DOHH2 (cell line): Measurements from ENCODE around the gene QRFPR.

ENCODE experiments used
- H3F3A ChIP-seq: fragments of 200-600 bp; sonication (generic), shearing (Covaris generic); 2 replicates; pipeline ENCODE4 v1.6.0; 2016; ENCODE audit warnings: antibody characterized with exemption, mild to moderate bottlenecking; ENCODE audit not compliant: control insufficient read depth, insufficient read depth
- H3K27ac ChIP-seq: fragments of 200-600 bp; sonication (generic); 2 replicates; pipeline ENCODE4 v1.5.1; 2014; ENCODE audit warnings: low read depth, mild to moderate bottlenecking, low read length, moderate library complexity
- H3K27me3 ChIP-seq: fragments of 200-600 bp; sonication (generic); 2 replicates; pipeline ENCODE4 v1.6.1; 2014; ENCODE audit warnings: mild to moderate bottlenecking, low read length, mixed read lengths; ENCODE audit not compliant: control insufficient read depth
- H3K36me3 ChIP-seq: fragments of 200-600 bp; sonication (generic); 2 replicates; pipeline ENCODE4 v1.6.1; 2014; ENCODE audit warnings: mild to moderate bottlenecking, low read length, moderate library complexity, mixed read lengths; ENCODE audit not compliant: control insufficient read depth
- H3K4me1 ChIP-seq: fragments of 200-600 bp; sonication (generic); 2 replicates; pipeline ENCODE4 v1.6.1; 2014; ENCODE audit warnings: mild to moderate bottlenecking, low read length, mixed read lengths; ENCODE audit not compliant: control insufficient read depth
- H3K4me2 ChIP-seq: fragments of 200-600 bp; sonication (generic); 2 replicates; pipeline ENCODE4 v1.6.0; 2014; ENCODE audit warnings: mild to moderate bottlenecking, low read length, moderate library complexity
- H3K4me3 ChIP-seq: fragments of 200-600 bp; sonication (generic); 2 replicates; pipeline ENCODE4 v1.5.1; 2014; ENCODE audit warnings: mild to moderate bottlenecking, low read length, mixed read lengths
- H3K79me2 ChIP-seq: fragments of 200-600 bp; sonication (generic); 2 replicates; pipeline ENCODE4 v1.6.1; 2014; ENCODE audit warnings: mild to moderate bottlenecking, low read length, mixed read lengths; ENCODE audit not compliant: control insufficient read depth
- H3K9me2 ChIP-seq: fragments of 200-600 bp; sonication (generic); replicated peaks from 2 replicates; pipeline ENCODE4 v1.6.1; 2014; ENCODE audit warnings: mild to moderate bottlenecking, low read length, mixed read lengths; ENCODE audit not compliant: control insufficient read depth
- H3K9me3 ChIP-seq: fragments of 200-600 bp; sonication (generic); 2 replicates; pipeline ENCODE4 v1.6.1; 2014; ENCODE audit warnings: antibody characterized with exemption, low read length, mixed read lengths; ENCODE audit not compliant: control insufficient read depth, insufficient read depth
- H4K20me1 ChIP-seq: fragments of 200-600 bp; sonication (generic); 2 replicates; pipeline ENCODE4 v1.6.0; 2014; ENCODE audit warnings: low read depth, mild to moderate bottlenecking, antibody characterized with exemption, low read length, moderate library complexity; ENCODE audit not compliant: control insufficient read depth, insufficient read depth
- EZH2phosphoT487 ChIP-seq: fragments of 200-600 bp; sonication (generic); IDR thresholded peaks from 2 replicates; pipeline ENCODE4 v1.6.1; 2017; ENCODE audit warnings: borderline replicate concordance, mild to moderate bottlenecking, antibody characterized with exemption, low read length, moderate library complexity, mixed read lengths
- TF ChIP-seq, protein P1 (sequence below): fragments of 200-600 bp; sonication (generic); IDR thresholded peaks from one replicate; pipeline ENCODE4 v1.5.1; 2014; ENCODE audit warnings: antibody characterized with exemption, mild to moderate bottlenecking, low read depth, low read length; ENCODE audit not compliant: poor library complexity, severe bottlenecking

Gene QRFPR

GRCh38 chr4:121379276-121379675 lies 1.5 kb downstream of the QRFPR start:
- no peaks in the 10 kb centered on the region for H3K27me3 ChIP-seq
- H3K4me3 ChIP-seq, result no peak overlapping the region
- no peak overlapping the region for H3K4me2 ChIP-seq
- no peaks in the 10 kb centered on the region for H3K9me3 ChIP-seq
- no peak for TF ChIP-seq EZH2phosphoT487
- TF ChIP-seq, protein P1, sequence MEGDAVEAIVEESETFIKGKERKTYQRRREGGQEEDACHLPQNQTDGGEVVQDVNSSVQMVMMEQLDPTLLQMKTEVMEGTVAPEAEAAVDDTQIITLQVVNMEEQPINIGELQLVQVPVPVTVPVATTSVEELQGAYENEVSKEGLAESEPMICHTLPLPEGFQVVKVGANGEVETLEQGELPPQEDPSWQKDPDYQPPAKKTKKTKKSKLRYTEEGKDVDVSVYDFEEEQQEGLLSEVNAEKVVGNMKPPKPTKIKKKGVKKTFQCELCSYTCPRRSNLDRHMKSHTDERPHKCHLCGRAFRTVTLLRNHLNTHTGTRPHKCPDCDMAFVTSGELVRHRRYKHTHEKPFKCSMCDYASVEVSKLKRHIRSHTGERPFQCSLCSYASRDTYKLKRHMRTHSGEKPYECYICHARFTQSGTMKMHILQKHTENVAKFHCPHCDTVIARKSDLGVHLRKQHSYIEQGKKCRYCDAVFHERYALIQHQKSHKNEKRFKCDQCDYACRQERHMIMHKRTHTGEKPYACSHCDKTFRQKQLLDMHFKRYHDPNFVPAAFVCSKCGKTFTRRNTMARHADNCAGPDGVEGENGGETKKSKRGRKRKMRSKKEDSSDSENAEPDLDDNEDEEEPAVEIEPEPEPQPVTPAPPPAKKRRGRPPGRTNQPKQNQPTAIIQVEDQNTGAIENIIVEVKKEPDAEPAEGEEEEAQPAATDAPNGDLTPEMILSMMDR, result no peak
- H4K20me1 ChIP-seq, result no peaks in the 10 kb centered on the region
- H3K79me2 ChIP-seq, result no peaks in the 10 kb centered on the region
- H3K9me2 ChIP-seq, result no peaks in the 10 kb centered on the region
- no peak overlapping the region for H3K27ac ChIP-seq
- no peaks in the 10 kb centered on the region for H3F3A ChIP-seq
- H3K36me3 ChIP-seq, result no peaks in the 10 kb centered on the region
- no peaks in the 10 kb centered on the region for H3K4me1 ChIP-seq

GRCh38 chr4:121377076-121377475 lies 3.7 kb downstream of the QRFPR start:
- Histone ChIP-seq H3K27ac (no peak overlapping the region), H3F3A (no peaks in the 10 kb centered on the region), H3K9me2 (no peaks in the 10 kb centered on the region), H4K20me1 (no peaks in the 10 kb centered on the region), H3K4me1 (no peaks in the 10 kb centered on the region), H3K4me3 (no peak overlapping the region), H3K4me2 (no peak overlapping the region), H3K27me3 (no peaks in the 10 kb centered on the region), H3K79me2 (no peaks in the 10 kb centered on the region), H3K36me3 (no peaks in the 10 kb centered on the region), H3K9me3 (no peaks in the 10 kb centered on the region)
- TF ChIP-seq, protein P1, result no peak
- TF ChIP-seq EZH2phosphoT487, result no peak

GRCh38 chr4:121376556-121376955 lies 4.3 kb downstream of the QRFPR start:
- Histone ChIP-seq H3F3A (no peaks in the 10 kb centered on the region), H3K4me2 (no peak overlapping the region), H3K36me3 (no peaks in the 10 kb centered on the region), H3K9me3 (no peaks in the 10 kb centered on the region), H3K27ac (no peak overlapping the region), H3K4me1 (no peaks in the 10 kb centered on the region), H3K79me2 (no peaks in the 10 kb centered on the region), H3K9me2 (no peaks in the 10 kb centered on the region), H3K27me3 (no peaks in the 10 kb centered on the region), H4K20me1 (no peaks in the 10 kb centered on the region), H3K4me3 (no peak overlapping the region)
- TF ChIP-seq, protein P1, result no peak
- TF ChIP-seq EZH2phosphoT487, result no peak

- Histone ChIP-seq H4K20me1 (no peaks in the 10 kb centered on the region), H3K9me2 (no peaks in the 10 kb centered on the region), H3K9me3 (no peaks in the 10 kb centered on the region), H3K4me2 (no peak overlapping the region), H3K27ac (no peak overlapping the region), H3F3A (no peaks in the 10 kb centered on the region), H3K36me3 (no peaks in the 10 kb centered on the region), H3K79me2 (no peaks in the 10 kb centered on the region), H3K4me1 (no peaks in the 10 kb centered on the region), H3K4me3 (no peak overlapping the region), H3K27me3 (no peaks in the 10 kb centered on the region)
- TF ChIP-seq, protein P1, result no peak
- TF ChIP-seq EZH2phosphoT487, result no peak
Observed at GRCh38 chr4:121376097-121376496, 4.7 kb downstream of the QRFPR start.
